K562 (cell line): Measurements from ENCODE around the gene LCNL1. TPM values are rescaled to one million over a fixed set of nuclear protein-coding genes. Genes with fewer than 3 reads are reported as not detected.

Experiments used
- ATAC-seq: fragments of 200-7000 bp; cut with Tn5 transposase; 3 replicates; pipeline ENCODE4 v1.9.1; 2020; ENCODE audit warnings: moderate library complexity
- BruUV-seq: library from RNA; stranded (reverse); fragments of 400-500 nt; replicated peaks from 2 replicates; lab custom pipeline; 2021; lab: Mats Ljungman, UMichigan
- CTCF ChIA-PET: fragments of 300-600 bp; formaldehyde crosslinking; extraction: SDS; loops from one replicate; lab custom pipeline; 2021; ENCODE audit warnings: low intra/inter-chr PET ratio; lab: Yijun Ruan, JAX
- POLR2A ChIA-PET: fragments of 300-600, 350-650 bp; sonication (Branson Sonifier 250); formaldehyde crosslinking; extraction: SDS; loops from one replicate; lab custom pipeline; 2021; ENCODE audit warnings: antibody characterized with exemption, inconsistent platforms; lab: Yijun Ruan, JAX
- DNase-seq, 4 experiments: peaks; one replicate each; pipeline versions ENCODE4 v3.0.0 to v3.0.0-alpha.2; 2011 to 2018; ENCODE audit warnings: low spot score in 3 of 4, mixed read lengths in 3 of 4; ENCODE audit errors: extremely low read depth in 1 of 4
- FAIRE-seq: peaks from 2 replicates; lab custom pipeline; 2011; peaks lifted over from hg19 to GRCh38; lab: Jason Lieb, UNC
- H2AFZ ChIP-seq: 2 replicates; pipeline ENCODE4 v1.6.0; 2011; ENCODE audit warnings: low read depth, low read length, control low read depth, inconsistent platforms
- H3K27ac ChIP-seq: fragments of 200-600 bp; 3 replicates; pipeline ENCODE4 v1.8.0; 2011; ENCODE audit warnings: low read depth, mild to moderate bottlenecking, control low read depth, inconsistent platforms, low read length, moderate library complexity, mixed read lengths; ENCODE audit errors: extremely low read depth
- H3K27me3 ChIP-seq, 2 experiments: fragments of 300-600 bp in 1 of 2; 2 replicates in 1 of 2; 3 replicates in 1 of 2; pipeline versions ENCODE4 v1.6.0 to v1.8.0; 2011; ENCODE audit warnings: inconsistent platforms in 2 of 2, low read length in 2 of 2, mild to moderate bottlenecking in 1 of 2, mixed read lengths in 1 of 2, moderate library complexity in 1 of 2; ENCODE audit not compliant: control insufficient read depth in 2 of 2, insufficient read depth in 2 of 2
- H3K36me3 ChIP-seq: fragments of 300-600 bp; 3 replicates; pipeline ENCODE4 v1.8.0; 2011; ENCODE audit warnings: mild to moderate bottlenecking, low read length, inconsistent platforms; ENCODE audit not compliant: control insufficient read depth, insufficient read depth
- H3K4me1 ChIP-seq, 2 experiments: fragments of 200-600 bp in 1 of 2; replicated peaks in 1 of 2; 2 replicates in 1 of 2; 3 replicates in 1 of 2; pipeline versions ENCODE4 v1.5.1 to v1.8.0; 2011; ENCODE audit warnings: inconsistent platforms in 2 of 2, low read length in 2 of 2, mild to moderate bottlenecking in 1 of 2, mixed read lengths in 1 of 2, moderate library complexity in 1 of 2; ENCODE audit not compliant: control insufficient read depth in 2 of 2, insufficient read depth in 2 of 2
- H3K4me2 ChIP-seq: 2 replicates; pipeline ENCODE4 v1.6.1; 2011; ENCODE audit warnings: low read length, control low read depth, inconsistent platforms, mixed read lengths; ENCODE audit not compliant: insufficient read depth
- H3K4me3 ChIP-seq: fragments of 200-600 bp; sonication (generic), shearing (Covaris generic); 2 replicates; pipeline ENCODE4 v1.5.1; 2016; ENCODE audit warnings: control low read depth, inconsistent platforms
- H3K79me2 ChIP-seq: fragments of 200-600 bp; 3 replicates; pipeline ENCODE4 v1.8.0; 2011; ENCODE audit warnings: low read length, inconsistent platforms; ENCODE audit not compliant: control insufficient read depth, insufficient read depth
- H3K9ac ChIP-seq, 2 experiments: 2 replicates each; pipeline versions ENCODE4 v1.6.0 to v1.6.1; 2011; ENCODE audit warnings: low read depth in 2 of 2, low read length in 2 of 2, control low read depth in 1 of 2, inconsistent platforms in 1 of 2, mild to moderate bottlenecking in 1 of 2, mixed read lengths in 1 of 2; ENCODE audit not compliant: insufficient read depth in 1 of 2
- H3K9me1 ChIP-seq: one replicate; pipeline ENCODE4 v1.6.0; 2011; ENCODE audit warnings: inconsistent platforms, mild to moderate bottlenecking, low read length, moderate library complexity; ENCODE audit not compliant: control insufficient read depth, insufficient read depth
- H3K9me3 ChIP-seq: replicated peaks from 2 replicates; pipeline ENCODE4 v1.5.1; 2011; ENCODE audit warnings: low read depth, low read length, inconsistent platforms; ENCODE audit not compliant: control insufficient read depth, insufficient read depth
- H4K20me1 ChIP-seq: replicated peaks from 2 replicates; pipeline ENCODE4 v1.6.1; 2011; ENCODE audit warnings: low read length, inconsistent platforms, mixed read lengths; ENCODE audit not compliant: control insufficient read depth, insufficient read depth
- CCNT2 ChIP-seq: IDR thresholded peaks from 2 replicates; pipeline ENCODE4 v1.6.1; 2011; ENCODE audit warnings: borderline replicate concordance, low read depth, mild to moderate bottlenecking, moderate library complexity, mixed read lengths, low read length; ENCODE audit not compliant: insufficient read length; ENCODE audit errors: extremely low read depth
- CREB5 ChIP-seq: fragments of 250-450 bp; sonication (Bioruptor Pico); IDR thresholded peaks from 2 replicates; pipeline ENCODE4 v1.5.0; 2020; ENCODE audit warnings: mild to moderate bottlenecking
- E2F6 ChIP-seq, 2 experiments: IDR thresholded peaks; 2 replicates each; pipeline ENCODE4 v1.6.1; 2011; ENCODE audit warnings: borderline replicate concordance in 1 of 2, control low read depth in 1 of 2, low read depth in 1 of 2, low read length in 1 of 2, mild to moderate bottlenecking in 1 of 2, mixed read lengths in 1 of 2, moderate library complexity in 1 of 2; ENCODE audit not compliant: insufficient read depth in 1 of 2, insufficient read length in 1 of 2, poor library complexity in 1 of 2, severe bottlenecking in 1 of 2; ENCODE audit errors: extremely low read depth in 1 of 2
- ELK1 ChIP-seq: sonication (generic); formaldehyde crosslinking; IDR thresholded peaks from 2 replicates; pipeline ENCODE4 v1.8.1; 2022; ENCODE audit warnings: missing genetic modification reagents
- GATAD2B ChIP-seq: fragments of 450-650 bp; IDR thresholded peaks from 2 replicates; pipeline ENCODE4 v1.6.1; 2017; ENCODE audit warnings: mild to moderate bottlenecking, borderline replicate concordance
- GTF2B ChIP-seq: IDR thresholded peaks from 2 replicates; pipeline ENCODE4 v1.6.1; 2011; ENCODE audit not compliant: insufficient read length; ENCODE audit errors: extremely low read depth
- IRF1 ChIP-seq: sonication (generic); formaldehyde crosslinking; IDR thresholded peaks from 2 replicates; pipeline ENCODE4 v1.8.0; 2022; ENCODE audit warnings: missing genetic modification reagents, mild to moderate bottlenecking, borderline replicate concordance
- MIER1 ChIP-seq: fragments of 450-650 bp; IDR thresholded peaks from 2 replicates; pipeline ENCODE4 v1.6.1; 2016; ENCODE audit warnings: antibody characterized with exemption, mild to moderate bottlenecking, low read depth
- NUFIP1 ChIP-seq: fragments of 450-650 bp; IDR thresholded peaks from 2 replicates; pipeline ENCODE4 v1.6.1; 2018; ENCODE audit not compliant: partially characterized antibody
- RFX1 ChIP-seq: fragments of 450-650 bp; IDR thresholded peaks from 2 replicates; pipeline ENCODE4 v1.6.1; 2016; ENCODE audit warnings: mild to moderate bottlenecking, moderate library complexity
- SFPQ ChIP-seq: fragments of 200-400 bp; formaldehyde crosslinking; IDR thresholded peaks from 2 replicates; pipeline ENCODE4 v1.6.1; 2017; ENCODE audit warnings: mild to moderate bottlenecking, low read depth, low read length, moderate library complexity
- WGBS: fragments of 100-300 bp; shearing (Covaris generic); methylation state at CpG from one replicate; pipeline ENCODE4 v1.1.6; 2016; ENCODE audit warnings: low coverage, mixed read lengths; ENCODE audit not compliant: insufficient coverage; ENCODE audit errors: missing lambda C conversion rate; 5-methylcytosine and 5-hydroxymethylcytosine counted together
- in situ Hi-C: fragments of 300-500 bp; cut with MboI; formaldehyde crosslinking; loops from 4 replicates; pipeline ENCODE4 v1.15.0; 2018; ENCODE audit warnings: inconsistent platforms, mixed read lengths
- intact Hi-C: fragments of 100-400 bp; cut with micrococcal nuclease; formaldehyde crosslinking; loops from 2 replicates; pipeline ENCODE4 v1.14.2; 2022
- polyA plus RNA-seq, 8 experiments: library from polyadenylated mRNA; depleted of rRNA in 4 of 8; stranded (reverse) in 5 of 8; unstranded in 3 of 8; fragments of >200 nt; fragmentation: Nextera tagmentation in 2 of 8; fragmentation: Illumina TruSeq in 1 of 8; extraction: Ambion mirVana in 2 of 8; extraction: Trizol in 1 of 8; gene quantifications; 2 replicates each; pipeline versions ENCODE4 v1.2.1 to v1.2.3, GENCODE V29; 2011 to 2014; ENCODE audit warnings: inconsistent platforms in 1 of 8, missing spikeins in 1 of 8
- total RNA-seq, 7 experiments: library from RNA; depleted of rRNA in 6 of 7; stranded (reverse); fragments of >200 nt in 6 of 7; fragmentation: Illumina TruSeq in 2 of 7; extraction: Trizol in 2 of 7; gene quantifications; 2 replicates each; pipeline versions ENCODE4 v1.2.1 to v1.2.3, GENCODE V29; 2011 to 2021; ENCODE audit warnings: low replicate concordance in 1 of 7

LCNL1 gene
- total and polyA plus RNA-seq, 9 of the 15 experiments (the other 6 are each of a cell fraction or from before 2014, with no cell fraction given) = 0.04 to 0.16 (median 0.04) TPM; not detected in 4

- intact Hi-C loops = loop anchor here (1.0 to 5.0 kb wide), 3 partner anchors 44 to 161 kb away; partner anchors contain the start of gene PAXX
- BruUV-seq = no TSS peak
- peaks cover 22 to 82% of the 10 kb centered on the region in 2 experiments for H3K4me1 ChIP-seq
- H3K9ac ChIP-seq = peak overlapping the region in 1 of 2 experiments; percentile 86; a peak in 2 of 4 replicates
- H3K4me3 ChIP-seq = no peak overlapping the region
- no peaks in the 10 kb centered on the region for H4K20me1 ChIP-seq
- no peak overlapping the region for H3K27ac ChIP-seq
- peak; percentile 90 for FAIRE-seq
- H3K36me3 ChIP-seq = peaks cover 4% of the 10 kb centered on the region; the same call in 1 of the 3 replicates
- ChIA-PET CTCF (interaction anchor here (0.8 to 3.4 kb wide), 3 partner anchors 81 to 106 kb away, joined by 3 to 47 read pairs (median 17); partner anchors contain the start of genes ABCA2 and AJM1), POLR2A (interaction anchor here (0.6 to 1.9 kb wide), 7 partner anchors 11 to 87 kb away, joined by 3 to 8 read pairs (median 4); no protein-coding TSS in a partner anchor)
- no peaks in the 10 kb centered on the region for H3K9me3 ChIP-seq
- no peak overlapping the region for H2AFZ ChIP-seq
- H3K79me2 ChIP-seq = peaks cover 15% of the 10 kb centered on the region
- in situ Hi-C loops = loop anchor here (5.0 kb wide), 1 partner anchor 89 kb away; no protein-coding TSS in a partner anchor
- DNase-seq = peak in 3 of 4 experiments; percentile 38 to 81 (median 68)
- ATAC-seq = peak; percentile 45
- no peak overlapping the region; the same call in 1 of the 2 replicates for H3K4me2 ChIP-seq
- no peaks in the 10 kb centered on the region for H3K27me3 ChIP-seq
- peaks cover 2% of the 10 kb centered on the region for H3K9me1 ChIP-seq
- WGBS = 21% methylated on average over 14 of the region's 15 CpGs
- TF ChIP-seq ELK1 (CRISPR knock-in tag) = no peak
- no peak for TF ChIP-seq MIER1
- no peak for TF ChIP-seq IRF1 (CRISPR knock-in tag)
- TF ChIP-seq CCNT2 = no peak
- no peak for TF ChIP-seq RFX1
- no peak for TF ChIP-seq NUFIP1
- TF ChIP-seq CREB5 = no peak
- no peak for TF ChIP-seq GTF2B
- no peak for TF ChIP-seq SFPQ
- no peak for TF ChIP-seq E2F6 (IDR thresholded peaks at IDR 0.05; ENCODE audit: borderline replicate concordance in 1 of 2, extremely low read depth in 1 of 2, insufficient read depth in 1 of 2, insufficient read length in 1 of 2, low read depth in 1 of 2, low read length in 1 of 2, poor library complexity in 1 of 2, severe bottlenecking in 1 of 2)
- TF ChIP-seq GATAD2B = no peak
These were observed 34.8 kb upstream of the LCNL1 start for GRCh38 chr9:136947955-136948510.
